ENCODE results near the gene ZNF398. TPM values are rescaled to one million over a fixed set of nuclear protein-coding genes. Genes with fewer than 3 reads are reported as not detected.

ZNF398 gene
- total RNA-seq, 1 donor from 2014 or later, result 6.6 TPM

DNA sequence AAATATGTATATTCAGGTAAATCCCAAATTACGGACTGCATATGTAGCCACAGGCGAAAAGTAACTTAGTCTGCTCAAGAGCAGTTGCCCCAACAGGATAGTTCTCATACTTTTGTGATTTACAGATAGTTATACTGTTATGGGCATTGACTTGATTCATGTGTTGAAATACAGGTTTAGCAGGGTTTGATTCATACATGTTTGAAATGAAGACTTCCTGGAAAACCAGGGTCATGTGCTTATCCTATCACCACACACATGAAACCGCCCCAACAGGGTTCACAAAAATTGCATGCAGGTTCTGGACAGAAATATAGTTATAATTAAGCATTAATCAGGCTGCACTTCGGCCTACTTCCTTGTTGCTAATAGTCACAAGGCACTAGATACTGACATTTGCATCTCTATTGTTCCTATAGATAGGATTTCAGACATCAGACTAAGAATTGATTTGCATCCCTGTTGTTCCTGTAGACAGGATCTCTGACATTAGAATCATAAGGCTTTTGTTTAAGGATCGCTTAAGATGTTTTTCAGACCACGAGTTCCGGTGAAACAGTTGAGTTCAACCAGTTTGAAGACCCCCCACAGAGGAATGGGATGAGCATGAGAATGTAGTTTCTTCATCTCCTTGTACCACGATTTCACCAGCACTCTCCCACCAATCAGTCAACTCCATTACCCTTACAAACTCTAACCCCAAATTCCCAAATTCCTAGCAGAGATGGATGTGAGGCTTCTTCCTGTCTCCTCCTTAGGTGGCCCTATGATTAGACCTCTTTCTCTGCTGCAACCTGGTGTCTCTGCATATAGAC is 2.0 kb upstream of the ZNF398 start:
- ATAC-seq (no peak), DNase-seq (no peak)
- intact Hi-C loops (cut with micrococcal nuclease), result no loop called here

DNA sequence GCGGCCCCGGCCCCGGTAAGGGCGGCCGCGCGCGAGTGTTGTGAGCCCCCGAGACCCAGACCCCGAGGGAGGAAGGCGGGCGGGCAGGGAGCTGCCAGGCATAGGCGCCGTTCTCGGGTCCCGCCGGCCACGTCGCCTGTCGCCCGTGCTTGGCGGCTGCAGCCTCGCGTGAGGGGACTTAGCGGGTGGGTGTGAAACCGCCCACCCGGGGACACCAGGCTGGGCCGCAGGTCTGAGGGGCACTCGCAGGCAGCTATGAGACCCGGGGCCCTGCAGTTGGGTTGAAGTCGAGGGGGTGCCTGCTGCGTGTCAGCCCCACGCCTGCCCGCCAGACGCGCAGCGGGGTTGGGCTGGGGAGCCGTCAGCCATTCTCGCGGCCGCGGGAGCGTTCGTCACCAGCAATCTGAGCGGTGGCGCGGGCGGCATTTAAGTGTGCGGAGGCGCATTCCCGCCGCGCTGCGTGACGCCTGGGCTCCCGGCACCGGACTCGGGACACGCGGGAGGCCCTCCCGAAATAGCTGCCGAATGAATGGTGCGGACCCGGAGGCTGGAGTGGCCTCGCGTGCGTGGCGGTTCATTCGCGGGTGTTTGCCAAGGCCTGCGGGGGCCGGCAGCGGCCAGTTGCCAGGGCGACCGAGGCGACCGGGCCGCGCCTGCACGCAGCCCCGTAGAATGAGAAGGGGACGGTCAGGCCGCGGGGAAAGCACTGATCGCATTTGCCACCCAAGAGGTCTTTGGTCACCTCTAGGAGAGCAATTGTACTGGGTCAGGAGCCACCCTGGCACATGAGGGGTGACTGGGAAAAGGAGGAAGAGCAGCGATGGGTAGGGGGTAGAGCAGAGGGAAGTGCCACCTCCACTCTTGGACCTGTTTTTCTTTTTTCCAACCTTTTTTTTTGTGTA is 750 bp downstream of the ZNF398 start:
- peak; percentile 67 for ATAC-seq
- intact Hi-C loops (cut with micrococcal nuclease), result no loop called here
- DNase-seq, result peak; percentile 77

DNA sequence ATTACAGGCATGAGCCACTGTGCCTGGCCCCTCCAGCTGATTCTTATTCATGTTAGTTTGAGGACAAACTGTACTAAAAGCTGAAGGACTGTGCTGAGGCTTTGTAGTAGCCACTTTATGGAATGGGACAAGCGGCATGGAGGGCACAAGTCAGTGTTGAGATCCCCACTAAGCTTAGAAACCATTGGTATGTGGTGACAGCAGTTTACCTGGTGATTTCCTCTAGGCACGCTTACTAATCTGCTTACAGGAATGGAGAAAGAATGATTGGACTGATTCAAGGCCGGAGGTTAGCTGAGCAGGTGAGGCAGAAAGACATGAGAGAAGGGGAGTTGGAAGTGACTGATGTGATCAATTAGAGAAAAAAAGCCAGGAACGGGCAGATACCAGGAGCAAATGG is 3.7 kb downstream of the ZNF398 start:
- DNase-seq (no peak), ATAC-seq (no peak)
- intact Hi-C loops (cut with micrococcal nuclease), result no loop called here

DNA sequence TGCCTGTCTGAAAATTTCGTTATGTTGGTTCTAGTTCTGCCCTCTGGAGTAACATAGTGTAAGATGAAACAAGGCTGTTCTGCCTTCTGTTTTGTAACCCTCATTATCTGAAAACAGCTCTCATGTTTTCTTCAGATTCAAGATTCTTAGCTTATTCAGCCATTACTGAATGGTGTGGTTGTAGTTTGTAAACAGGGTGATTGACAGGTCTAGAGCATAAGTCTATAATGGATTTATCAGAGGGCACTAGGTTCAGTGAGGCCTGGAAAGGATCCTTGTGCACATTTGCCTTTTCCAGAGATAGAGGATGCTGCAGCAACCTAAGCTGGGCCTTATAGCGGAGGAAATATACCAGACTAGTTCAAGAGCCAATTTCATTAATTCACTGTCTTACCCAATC is 6.1 kb downstream of the ZNF398 start:
- no peak for DNase-seq
- no peak for ATAC-seq
- intact Hi-C loops (cut with micrococcal nuclease), result no loop called here

DNA sequence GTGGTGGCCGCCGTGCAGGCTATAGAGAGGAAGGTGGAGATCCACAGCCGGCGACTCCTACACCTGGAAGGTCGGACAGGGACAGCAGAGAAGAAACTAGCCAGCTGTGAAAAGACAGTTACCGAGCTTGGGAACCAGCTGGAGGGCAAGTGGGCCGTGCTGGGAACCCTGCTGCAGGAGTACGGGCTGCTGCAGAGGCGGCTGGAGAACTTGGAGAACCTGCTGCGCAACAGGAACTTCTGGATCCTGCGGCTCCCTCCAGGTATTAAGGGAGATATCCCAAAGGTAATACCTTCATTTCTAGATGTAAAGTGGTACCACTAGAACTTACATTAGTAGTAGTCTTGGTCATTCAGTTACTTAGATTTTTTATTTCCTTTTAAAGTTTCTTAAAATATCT is 6.8 kb downstream of the ZNF398 start:
- intact Hi-C loops (cut with micrococcal nuclease), result no loop called here

DNA sequence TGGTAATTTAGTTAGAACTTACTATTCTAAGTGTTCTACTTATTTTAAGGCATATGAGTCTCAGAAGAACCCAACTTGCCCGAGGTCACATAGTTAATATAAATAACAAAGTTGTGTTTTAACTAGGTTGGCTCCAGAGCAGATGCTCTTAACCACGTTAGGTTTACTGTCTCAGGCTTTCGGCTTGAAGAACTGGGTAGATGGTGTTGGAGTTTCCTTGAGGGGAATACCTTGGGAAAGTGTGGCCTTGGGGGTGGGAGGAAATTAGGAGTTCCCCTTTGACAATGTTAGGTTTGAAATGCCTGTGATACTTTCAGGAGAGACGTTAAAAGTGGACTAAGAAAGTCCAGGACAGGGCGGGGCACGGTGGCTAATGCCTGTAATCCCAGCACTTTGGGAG is 9.6 kb downstream of the ZNF398 start:
- DNase-seq, result no peak
- intact Hi-C loops (cut with micrococcal nuclease), result no loop called here

More for the DNA sequence above, 6.8 kb downstream of the ZNF398 start:
- no peak for ATAC-seq
- no peak for DNase-seq

DNA sequence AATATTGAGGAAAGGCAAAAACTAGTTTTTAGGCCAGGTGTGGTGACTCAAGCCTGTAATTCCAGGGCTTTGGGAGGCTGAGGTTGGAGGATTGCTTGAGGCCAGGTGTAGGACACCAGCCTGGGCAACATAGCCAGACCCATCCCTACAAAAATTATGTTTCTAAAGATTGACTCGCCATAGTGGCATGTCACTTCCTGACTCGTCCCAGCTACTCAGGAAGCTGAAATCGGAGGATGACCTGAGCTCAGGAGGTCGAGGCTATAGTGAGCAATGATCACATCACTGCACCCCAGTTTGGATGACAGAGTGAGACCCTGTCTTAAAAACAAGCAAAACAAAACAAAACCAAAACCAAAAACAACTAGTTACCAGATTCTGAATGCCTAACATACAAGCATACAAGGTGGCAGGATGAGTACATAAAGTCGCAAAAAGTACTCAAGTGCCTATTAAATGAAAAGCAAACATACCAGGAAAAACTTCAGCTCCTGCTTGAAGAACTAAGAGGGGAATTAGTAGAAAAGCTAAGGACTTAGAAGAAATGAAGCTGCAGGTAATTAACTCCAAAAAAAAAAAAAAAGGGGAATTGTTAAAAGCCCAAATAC is 14.1 kb downstream of the ZNF398 start:
- ATAC-seq (no peak), DNase-seq (no peak)
- intact Hi-C loops (cut with micrococcal nuclease), result no loop called here

More for the DNA sequence above, 9.6 kb downstream of the ZNF398 start:
- no peak for ATAC-seq

DNA sequence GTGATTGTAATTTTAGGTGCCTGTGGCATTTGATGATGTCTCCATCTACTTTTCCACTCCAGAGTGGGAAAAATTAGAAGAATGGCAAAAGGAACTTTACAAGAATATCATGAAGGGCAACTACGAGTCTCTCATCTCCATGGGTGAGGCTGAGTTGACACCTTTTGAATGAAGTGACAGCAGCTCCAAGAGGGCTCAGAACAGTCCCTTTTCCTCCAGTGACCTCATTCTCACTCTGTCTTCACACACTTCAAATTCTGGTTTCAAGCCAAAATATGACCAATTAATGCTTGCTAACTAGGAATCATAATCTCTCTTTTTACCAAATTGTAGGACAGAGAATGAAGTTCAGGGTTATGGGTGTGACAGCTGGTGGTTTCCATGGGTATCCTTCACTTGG is 18.9 kb downstream of the ZNF398 start:
- intact Hi-C loops (cut with micrococcal nuclease), result no loop called here
- ATAC-seq (no peak), DNase-seq (no peak)

DNA sequence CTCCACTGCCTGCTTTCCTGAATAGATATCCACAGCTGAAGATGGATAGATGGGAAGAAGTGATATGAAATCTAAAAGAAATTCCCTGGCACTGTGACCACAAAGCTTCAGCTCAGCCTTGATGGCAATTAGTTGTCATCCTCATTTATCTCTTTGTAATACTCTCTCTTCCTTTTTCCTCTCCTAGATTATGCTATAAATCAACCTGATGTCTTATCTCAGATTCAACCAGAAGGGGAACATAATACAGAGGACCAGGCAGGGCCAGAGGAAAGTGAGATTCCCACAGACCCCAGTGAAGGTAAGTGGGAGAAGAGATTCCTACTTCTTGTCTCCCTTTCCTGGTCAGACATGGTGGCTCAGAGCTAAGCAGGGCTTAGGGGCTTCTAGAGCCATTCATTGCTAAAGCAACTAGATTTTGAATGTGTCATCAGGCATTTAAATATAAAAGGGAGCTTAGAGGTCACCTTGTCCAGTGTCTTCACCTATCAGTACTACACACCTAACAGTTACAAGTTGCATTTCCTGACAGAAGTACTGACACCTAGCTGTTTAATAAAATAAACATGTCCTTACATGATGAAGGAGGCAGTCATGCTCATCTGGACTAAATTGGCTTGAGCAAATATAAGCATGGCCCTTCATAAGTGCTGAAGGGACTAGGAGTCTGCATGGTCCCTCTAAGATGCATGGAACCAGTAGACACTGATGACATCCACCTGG is 19.5 kb downstream of the ZNF398 start:
- ATAC-seq, result no peak
- intact Hi-C loops (cut with micrococcal nuclease), result no loop called here

DNA sequence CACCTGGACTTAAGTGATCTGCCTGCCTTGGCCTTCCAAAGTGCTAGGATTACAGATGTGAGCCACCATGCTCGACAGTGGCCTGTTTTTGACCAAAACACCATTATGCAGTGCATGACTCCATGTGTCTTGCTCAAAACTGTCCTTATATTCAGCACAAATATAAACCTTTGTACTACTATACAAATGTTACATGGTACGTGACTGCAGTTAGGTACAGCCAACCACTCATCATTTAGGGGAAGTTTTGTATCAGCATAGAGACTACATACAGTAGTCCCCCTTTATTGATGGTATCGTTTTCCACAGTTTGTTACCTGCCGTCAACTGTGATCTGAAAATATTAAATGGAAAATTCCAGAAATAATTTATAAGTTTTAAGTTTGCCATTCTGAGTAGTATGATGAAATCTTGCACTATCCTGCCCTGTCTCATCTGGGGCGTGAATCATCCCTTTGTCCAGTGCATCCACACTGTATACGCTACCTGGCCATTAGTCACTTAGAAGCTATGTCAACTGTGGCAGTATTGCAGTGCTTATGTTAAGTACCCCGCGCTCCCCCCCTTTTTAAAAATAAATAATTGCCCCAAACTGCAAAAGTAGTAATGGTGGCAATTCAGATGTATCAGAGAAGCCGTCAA is 24.8 kb downstream of the ZNF398 start:
- intact Hi-C loops (cut with micrococcal nuclease), result no loop called here
- no peak for ATAC-seq
- no peak for DNase-seq

More for the DNA sequence above, 19.5 kb downstream of the ZNF398 start:
- no peak for DNase-seq

DNA sequence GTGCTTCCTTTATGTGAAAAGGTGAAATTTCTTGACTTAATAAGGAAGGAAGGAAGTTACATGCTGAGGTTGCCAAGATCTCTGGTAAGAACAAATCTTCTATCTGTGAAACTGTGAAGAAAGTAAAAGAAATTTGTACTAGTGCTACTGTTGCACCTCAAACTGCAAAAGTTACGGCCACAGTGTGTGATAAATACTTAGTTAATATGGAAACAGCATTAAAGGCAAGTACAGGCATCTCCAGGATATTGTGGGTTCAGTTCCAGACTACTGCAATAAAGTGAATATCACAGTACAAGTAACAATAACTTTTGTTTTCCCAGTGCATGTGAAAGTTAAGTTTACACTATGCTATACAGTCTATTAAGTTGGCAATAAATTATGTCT is 25.3 kb downstream of the ZNF398 start:
- ATAC-seq (no peak), DNase-seq (no peak)
- intact Hi-C loops (cut with micrococcal nuclease), result no loop called here

DNA sequence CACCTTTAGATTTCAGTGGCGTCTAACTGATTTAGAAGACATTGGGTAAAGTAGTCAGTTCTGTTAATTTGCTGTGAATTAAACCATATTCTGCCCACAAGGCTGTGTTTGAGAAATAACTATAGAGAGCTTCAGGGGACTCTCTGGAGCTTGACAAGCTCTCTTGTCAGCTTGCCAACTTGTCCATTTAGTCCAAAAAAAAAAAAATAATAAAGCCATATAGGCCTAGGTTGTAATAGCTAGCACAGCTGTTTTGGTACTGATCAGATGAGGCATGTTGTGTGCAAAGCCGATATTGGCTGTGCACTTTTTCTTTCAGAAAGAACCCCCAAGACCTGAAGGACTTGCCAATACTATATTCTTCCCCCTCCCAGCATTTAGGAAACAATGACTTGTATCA is 27.9 kb downstream of the ZNF398 start:
- no peak for DNase-seq
- ATAC-seq, result no peak
- intact Hi-C loops (cut with micrococcal nuclease), result no loop called here

DNA sequence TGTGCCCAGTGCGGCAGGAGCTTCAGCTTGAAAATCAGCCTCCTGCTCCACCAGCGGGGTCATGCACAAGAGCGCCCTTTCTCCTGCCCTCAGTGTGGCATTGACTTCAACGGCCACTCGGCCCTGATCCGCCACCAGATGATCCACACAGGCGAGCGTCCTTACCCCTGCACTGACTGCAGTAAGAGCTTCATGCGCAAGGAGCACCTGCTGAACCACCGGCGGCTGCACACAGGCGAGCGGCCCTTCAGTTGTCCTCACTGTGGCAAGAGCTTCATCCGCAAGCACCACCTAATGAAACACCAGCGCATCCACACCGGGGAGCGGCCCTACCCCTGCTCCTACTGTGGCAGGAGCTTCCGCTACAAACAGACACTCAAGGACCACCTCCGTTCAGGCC is 32.0 kb downstream of the ZNF398 start:
- ATAC-seq (no peak), DNase-seq (no peak)
- intact Hi-C loops (cut with micrococcal nuclease), result no loop called here

DNA sequence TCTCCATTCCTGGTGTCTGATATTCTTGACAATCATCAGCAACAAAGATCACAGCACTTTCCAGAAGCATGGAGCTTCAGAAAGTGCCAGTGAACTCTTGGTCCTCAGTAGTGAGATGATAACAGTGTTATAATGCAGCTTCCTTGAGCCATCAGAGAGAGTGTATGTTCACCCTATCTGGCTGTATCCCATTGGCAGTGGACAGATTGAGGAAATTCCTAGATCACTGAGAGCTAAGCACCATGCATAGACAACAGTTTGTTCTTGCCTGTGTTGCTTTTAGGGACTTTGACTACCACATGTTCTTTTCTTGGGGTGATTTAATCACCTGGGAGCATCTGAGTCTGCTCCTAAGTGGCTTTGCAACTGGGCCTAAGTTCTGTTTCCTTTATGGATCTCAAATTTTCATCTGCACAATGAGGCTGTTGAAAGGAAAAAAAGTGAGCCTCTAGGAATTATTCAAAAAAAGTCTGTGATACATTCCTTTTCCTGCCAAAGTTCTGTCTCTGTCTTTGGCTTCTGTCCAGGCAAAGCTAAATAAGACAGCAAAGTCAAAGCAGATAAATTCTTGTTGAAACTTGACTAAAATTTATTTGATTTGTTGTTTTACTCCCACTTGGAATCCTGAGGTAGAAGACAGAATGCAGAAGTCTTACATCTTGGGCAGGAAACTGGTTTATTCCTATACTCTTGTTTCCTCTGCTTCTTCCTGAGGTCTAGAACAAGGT is 33.6 kb downstream of the ZNF398 start:
- ATAC-seq (no peak), DNase-seq (no peak)
- intact Hi-C loops (cut with micrococcal nuclease), result no loop called here

DNA sequence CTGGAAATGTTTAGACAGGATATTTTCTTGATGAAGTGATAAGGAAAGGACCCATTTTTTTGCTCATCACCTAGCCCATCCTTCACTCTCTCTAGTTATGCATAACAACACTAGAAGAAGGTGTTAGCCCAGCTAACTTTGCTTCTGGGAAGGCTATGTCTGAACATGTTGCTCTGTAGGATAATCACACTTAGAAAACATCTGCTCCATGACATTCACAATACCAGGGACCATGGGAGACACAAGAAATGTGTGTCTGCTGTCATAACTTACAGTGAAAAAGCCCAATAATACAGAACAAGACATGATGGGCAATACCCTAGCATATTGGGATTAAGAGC is 34.2 kb downstream of the ZNF398 start:
- intact Hi-C loops (cut with micrococcal nuclease), result no loop called here
- no peak for DNase-seq
- ATAC-seq, result no peak

DNA sequence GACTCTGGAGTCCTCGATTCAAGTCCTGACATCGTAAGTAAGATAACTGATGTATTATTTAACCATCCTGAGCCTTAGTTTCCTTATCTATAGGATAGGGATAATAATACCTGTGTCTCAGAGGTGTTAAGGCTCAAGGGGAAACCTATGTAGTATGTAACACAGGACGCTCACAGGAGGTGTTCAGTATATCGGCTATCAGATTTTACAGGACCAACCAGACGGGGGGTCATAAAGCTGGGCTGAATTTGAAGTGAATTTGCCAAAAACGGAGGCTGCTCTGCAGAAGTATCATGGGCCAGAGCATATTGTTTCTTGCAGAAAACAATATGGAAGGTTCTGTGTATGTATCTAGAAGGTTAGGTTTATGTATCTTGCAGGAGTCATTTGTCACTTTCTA is 37.0 kb downstream of the ZNF398 start:
- no peak for DNase-seq
- ATAC-seq, result no peak
- intact Hi-C loops (cut with micrococcal nuclease), result no loop called here

DNA sequence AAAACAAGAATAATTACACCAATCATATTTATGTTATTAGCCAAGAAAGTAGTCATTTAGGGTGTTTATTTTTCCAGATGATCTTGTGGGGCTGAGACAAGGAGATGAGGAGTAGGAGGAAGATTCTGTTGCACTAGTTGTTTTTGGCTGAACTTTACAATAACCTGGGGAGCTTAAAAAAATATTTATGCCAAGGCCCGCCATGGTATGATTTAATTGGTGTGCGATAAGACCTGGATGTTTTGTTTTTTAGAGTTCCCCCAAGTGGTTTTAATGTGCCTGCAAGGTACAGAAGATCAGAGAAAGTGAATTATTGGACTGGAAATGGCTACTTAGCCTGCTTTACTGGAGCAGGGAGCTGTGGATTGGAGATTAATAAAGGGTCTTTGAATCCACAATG is 41.0 kb downstream of the ZNF398 start:
- ATAC-seq (no peak), DNase-seq (no peak)
- intact Hi-C loops (cut with micrococcal nuclease), result no loop called here

DNA sequence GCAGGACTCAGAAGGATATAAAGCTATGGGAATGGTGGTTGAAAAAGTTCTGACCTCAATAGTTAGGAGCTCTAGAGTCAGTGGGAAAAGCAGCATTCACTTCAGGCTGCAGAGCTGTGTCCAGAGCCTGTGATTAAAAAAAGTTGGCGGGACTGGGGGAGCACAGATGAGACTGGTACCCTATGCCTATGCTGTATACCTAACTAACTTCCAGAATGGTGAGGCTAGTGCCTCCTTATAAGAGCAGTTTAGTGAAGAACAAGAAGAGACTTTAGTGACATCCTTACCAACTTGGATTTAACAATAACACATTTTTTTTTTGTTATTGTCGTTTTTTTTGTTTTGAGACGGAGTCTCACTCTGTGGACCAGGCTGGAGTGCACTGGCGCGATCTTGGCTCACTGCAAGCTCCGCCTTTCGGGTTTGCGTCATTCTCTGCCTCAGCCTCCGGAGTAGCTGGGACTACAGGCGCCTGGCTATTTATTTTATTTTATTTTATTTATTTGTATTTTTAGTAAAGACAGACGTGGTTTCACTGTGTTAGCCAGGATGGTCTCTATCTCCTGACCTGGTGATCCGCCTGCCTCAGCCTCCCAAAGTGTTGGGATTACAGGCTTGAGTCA is 41.5 kb downstream of the ZNF398 start:
- intact Hi-C loops (cut with micrococcal nuclease), result no loop called here
- DNase-seq, result no peak
- no peak for ATAC-seq

Measured in left ventricle myocardium superior (tissue), 1 donor.